Fibroblast of peridontal ligament (primary cell): ENCODE results near the gene UROC1.
"Not testable (repeated sequence)": the region's sequence is repeated elsewhere in the genome, so short reads cannot be mapped to it uniquely, and the experiment has no call there.

Experiments used
- DNase-seq: peaks from one replicate; pipeline ENCODE4 v3.0.0-alpha.2; 2010; ENCODE audit errors: extremely low read depth

Gene UROC1

DNA sequence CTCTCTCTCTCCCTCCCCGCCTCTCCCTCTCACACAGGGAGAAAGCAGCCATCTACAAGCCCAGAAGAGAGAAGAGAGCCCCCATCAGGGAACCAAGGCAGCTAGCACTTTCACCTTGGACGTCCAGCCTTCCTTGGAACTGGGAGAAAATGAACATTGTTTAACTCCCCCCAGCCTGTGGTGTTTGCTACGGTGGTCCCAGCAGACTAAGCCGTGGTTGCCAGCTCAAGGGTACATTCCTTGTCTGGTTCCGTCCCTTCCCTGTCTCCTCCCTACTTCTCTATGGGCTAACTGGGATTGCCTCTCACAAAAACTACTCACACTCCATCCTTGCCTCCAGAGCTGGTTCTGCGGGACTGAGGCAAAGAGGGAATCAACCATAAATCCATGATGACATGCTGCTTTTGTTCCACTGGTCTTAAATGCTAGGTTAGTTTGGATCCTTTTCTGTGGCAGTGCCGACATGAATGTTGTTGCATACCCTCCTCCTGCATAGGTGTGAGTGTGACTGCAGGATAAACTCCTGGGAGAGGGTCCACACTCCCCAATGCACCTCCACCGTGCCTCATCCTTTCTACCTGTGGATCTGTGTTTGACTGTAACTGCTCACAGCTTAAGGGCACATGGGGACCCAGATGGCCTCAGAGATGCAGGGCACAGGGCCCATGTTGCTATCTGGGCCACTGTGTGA is 29.1 kb upstream of the UROC1 start:
- no peak for DNase-seq

DNA sequence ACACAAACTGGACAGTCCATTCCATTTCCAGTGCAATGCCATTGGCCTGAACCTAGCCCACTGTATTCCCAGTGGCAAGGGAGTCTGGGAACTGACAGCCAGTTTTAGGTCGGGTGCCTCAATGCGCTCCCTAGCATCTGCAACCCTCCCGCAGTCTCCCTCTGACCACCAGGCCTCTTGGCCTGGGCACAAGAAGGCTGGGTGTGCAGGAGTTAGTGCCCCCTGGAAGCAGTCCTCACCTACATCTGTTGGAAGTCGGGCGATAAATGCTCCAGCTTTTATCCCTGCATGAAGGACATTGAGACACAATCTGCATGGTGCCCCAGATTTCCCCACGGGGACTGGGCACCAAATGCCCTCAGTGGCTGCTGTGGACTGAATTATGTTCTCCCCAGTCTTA is 28.4 kb upstream of the UROC1 start:
- DNase-seq, result no peak

DNA sequence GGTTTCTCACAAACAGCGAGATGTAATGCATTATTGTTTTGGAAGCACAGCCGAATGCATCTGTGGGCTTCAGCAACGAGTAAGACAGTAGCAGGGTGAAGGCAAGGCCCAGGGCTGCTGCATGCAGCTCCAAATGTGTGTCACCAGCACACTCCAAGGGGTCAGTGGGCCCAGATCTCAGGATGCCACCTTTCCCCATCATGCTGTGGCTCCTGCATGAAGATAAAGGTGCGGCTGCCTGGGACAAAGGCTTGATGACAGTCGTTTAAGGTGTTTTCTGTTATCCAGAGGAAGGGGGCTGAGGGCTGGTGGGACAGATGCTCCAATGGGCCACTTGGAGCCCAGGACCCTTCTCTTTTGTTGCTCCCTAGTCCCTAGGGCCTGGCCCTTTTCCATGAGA is 28.0 kb upstream of the UROC1 start:
- DNase-seq, result no peak

DNA sequence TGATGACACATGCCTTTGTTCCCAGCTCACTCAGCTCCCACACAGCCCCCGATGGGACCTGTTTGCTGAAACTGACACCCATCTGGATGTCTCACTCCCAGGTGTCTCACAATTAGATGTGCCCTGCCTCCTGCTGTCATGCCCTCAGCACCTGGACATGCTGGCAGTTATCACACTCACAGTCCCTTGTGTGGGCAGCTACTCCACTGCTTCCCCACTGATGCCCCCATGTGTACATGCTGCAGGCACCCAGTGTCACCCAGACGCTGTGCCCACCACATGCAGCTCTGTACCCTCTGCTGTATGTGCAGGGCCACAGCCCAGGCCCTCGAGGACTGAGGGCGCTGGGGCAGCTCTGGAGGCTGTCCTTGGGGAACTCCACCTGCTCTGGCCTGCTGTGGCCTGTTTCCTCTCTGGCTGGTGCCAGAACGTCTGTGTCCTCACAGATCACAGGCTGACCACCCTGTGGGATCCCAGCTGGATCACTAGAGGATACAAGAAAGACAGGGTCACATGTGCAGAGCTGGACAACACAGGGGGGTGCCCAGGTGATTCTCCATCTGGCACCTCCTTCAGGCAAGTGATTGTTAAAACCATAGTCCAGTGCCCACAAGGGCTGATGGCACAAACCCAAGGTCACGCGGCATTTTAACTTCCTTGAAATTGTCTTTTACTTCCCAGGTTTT is 27.2 kb upstream of the UROC1 start:
- DNase-seq, result no peak

DNA sequence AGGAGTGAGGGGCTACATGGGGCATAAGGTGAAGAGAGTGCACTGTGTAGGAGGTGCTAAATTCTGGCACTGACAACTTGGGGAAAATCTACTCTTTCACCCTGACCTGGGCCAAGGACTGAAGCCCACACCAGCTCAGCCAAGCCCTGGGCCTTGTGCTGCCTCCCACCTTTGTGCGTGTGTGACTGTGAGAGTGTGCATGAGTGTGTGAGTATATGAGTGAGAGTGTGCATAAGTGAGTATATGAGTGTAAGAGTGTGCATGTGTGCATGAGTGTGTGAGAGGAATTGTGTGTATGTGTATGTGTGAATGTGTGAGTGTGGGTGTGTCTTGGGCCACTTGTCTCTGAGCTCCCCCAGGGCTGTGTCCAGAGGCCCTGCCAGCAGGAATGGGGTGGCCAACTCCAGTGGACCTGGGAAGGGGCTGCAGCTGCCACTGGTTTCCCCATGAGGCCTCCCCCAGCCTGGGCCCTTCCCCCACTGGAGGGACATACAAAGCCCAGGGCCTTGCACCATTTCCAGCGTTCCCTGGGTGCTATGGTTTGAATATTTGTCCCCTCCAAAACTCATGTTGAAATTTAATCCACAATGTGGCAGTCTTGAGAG is 26.0 kb upstream of the UROC1 start:
- no peak for DNase-seq

DNA sequence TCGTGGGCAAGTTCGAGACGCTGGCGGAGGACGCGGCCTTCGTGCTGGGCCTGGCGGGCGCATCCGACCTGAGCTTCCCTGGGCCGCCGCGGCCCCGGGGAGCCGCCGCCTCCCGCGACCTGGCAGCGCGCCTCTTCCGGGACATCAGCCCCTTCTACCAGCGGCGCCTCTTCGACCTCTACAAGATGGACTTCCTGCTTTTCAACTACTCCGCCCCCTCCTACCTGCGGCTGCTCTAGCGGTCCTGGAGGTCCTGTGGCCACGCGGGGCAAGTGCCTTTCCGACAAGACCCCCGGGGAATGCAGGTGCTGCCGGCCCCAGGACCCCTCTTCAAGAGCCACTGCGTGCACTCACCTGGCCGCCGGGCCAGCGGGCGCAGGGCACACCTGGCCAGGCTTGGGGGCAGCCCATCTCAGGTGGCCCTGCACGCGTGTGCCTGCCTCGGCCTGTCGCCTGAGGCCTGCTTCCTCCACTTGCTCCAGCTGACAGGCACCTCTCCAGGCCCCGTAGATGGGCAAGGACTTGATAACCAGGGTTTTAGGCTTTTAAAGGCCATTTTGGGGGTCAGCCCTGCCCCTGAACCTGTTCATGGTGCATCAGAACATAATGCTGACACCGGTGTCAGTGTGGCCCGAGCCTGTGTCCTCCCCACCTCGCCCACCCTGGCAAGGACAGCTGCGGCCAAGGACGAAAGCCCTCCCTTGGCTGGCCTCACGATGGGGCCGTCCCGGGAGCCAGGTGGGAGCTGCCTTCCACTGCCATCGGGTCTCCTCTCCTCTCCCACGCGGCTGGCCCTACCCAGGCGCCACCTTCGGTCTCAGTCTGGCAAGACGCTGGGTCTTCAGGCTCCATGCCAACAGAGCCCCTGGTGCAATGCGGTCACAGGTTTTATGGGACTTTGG is 25.0 kb upstream of the UROC1 start:
- no peak for DNase-seq

DNA sequence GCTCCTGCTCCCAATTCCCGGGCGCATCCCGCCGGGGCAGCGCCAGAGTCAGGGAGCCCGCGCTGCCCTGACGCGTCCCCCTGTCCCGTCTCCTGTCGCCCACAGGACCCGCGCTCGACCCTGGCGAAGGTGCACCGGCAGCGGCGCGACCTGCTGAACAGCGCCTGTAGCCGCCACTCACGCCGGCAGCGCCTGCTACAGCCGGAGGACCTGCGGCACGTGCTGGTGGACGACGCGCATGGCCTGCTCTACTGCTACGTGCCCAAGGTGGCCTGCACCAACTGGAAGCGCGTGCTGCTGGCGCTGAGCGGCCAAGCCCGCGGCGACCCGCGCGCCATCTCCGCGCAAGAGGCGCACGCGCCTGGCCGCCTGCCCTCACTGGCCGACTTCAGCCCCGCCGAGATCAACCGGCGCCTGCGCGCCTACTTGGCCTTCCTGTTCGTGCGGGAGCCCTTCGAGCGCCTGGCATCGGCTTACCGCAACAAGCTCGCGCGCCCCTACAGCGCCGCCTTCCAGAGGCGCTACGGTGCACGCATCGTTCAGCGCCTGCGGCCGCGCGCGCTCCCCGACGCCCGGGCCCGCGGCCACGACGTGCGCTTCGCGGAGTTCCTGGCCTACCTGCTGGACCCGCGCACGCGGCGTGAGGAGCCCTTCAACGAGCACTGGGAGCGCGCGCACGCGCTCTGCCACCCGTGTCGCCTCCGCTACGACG is 24.2 kb upstream of the UROC1 start:
- no peak for DNase-seq

DNA sequence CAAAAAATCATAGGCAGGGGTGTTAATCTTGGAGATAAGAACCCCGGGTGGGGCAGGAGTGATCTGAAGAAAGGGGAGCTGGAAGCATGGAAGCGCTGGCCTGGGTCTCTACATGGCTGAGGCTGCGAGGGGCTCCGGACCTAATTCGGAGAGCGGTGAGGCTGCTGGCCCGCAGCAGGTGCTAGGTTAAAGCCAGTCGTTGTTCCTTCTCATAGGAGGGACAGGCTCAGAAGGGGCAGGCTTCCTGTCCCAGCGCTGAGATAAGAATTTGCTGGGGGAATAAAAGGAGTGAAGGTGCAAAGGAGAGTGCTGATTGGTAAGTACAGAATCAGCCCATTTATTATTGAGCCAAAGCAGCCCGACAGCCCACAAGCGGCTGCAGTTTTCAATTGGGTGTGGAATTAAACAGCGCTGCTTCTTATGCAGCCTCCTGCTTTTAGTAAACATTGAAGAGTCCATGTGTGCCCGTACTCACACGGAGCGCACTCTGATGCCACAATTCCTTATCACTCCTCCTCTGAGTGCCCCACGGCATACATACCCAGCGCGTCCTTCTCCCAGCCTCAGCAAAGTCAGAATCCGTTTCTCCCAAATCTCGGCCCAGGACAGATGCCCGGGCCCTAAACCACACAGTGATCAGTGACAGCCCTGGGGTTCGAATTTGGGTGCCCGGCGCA is 23.5 kb upstream of the UROC1 start:
- DNase-seq, result peak; percentile 9

DNA sequence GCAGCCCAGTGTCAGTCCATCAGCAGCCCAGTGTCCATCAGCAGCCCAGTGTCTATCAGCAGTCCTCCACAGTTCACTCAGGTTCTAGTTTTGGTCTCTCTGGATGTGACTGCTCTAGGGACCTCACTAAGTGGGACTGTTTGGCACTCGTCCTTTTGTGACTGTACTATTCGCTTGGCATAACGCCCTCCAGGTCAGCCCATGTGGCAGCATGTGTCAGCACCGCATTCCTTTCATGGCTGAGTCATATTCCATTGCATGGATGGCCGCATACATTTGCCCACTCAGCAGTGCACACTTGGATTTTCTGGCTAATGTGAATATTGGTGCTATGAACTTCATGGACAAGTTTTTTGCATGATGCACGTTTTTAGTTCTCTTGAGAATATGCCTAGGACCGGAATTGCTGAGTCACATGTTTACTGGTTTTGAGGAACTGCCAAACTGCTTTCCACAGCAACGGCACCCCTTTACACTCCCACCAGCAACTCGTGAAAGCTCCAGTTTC is 22.8 kb upstream of the UROC1 start:
- DNase-seq, result peak; percentile 95

DNA sequence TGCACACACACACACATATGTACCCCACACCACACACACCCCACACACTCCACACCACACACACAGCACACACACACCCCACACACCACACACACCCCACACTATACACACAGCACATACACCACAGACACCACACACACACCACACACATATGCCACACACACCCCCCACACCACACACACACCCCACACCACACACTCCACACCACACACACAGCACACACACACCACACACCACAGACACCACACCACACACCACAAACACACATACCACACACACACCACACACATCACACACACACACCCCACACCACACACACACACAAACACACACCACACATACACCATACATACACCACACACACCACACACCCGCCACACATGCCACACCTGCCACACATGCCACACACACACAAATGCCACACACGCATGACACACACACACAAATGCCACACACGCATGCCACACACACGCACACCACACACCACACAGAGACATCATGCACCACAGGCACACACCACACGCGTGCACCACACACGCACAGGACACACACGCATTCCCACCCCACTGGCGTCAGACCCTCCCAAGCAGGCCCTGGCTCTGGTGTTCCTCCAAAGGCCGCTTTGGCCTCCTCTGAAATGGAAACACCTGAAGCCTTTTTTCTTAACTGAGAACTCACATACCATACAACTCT is 22.1 kb upstream of the UROC1 start:
- DNase-seq, result no peak

DNA sequence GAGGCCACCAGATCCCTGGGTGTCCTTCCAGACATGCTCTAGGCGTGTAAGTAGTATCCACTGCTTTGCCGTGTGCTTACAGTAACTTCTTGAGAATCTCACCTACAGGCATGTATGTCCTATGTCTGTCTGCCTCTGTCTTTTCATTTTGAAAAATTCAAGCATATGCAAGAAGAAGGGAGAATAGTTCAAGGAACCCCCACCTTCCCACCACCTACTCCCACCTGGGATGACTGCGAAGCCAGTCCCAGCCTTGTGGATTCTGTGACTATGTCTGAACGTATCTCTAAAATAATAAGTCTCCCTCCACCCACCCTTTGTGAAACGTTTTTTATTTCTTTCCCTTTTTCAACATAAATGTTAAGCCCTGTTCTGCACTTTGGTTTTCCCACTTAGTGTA is 21.4 kb upstream of the UROC1 start:
- no peak for DNase-seq

DNA sequence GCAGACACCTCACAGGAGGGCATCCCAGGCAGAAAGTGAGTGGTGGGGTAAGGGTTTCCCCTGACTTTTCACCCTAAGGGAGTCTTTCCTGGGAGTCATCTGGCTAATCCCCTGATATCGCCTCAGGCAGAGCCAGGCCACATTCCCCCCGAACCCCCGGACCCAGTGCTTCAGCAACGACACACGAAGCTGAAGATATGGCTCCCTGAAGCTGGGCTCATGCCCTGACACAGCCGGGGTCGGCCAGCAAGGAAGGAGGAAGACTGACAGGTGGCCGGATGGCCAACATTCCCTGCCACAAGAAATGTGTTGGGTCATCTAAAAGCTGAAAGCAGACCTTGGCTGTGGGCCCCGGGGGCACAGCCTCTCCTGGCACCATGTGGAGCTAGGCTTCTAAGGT is 20.7 kb upstream of the UROC1 start:
- no peak for DNase-seq

DNA sequence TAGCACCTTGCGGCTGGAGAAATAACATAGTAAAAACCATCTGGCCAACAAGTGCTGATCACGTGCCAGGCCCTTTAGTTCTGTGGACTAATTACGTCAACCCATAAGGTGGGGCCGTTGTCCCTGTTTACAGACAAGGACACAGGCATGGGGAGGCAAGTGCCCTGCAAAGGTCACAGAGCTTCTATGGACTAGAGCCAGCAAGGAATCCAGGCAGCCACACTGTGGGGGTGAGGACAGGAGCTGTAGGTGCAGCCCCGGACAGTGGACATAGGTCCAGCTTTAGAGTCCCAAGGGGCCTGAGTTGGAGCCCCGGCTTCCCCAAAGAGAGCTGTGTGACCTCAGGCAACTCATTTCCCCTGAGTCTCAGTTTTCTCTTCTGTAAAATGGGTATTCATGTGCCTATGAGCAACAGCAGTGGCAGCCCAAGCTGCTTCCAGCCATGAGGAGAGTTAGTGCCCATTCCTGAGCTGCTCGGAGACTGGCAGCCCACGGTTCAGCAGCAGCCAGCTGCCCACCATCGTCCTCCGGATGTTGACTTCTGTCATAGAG is 20.2 kb upstream of the UROC1 start:
- no peak for DNase-seq

DNA sequence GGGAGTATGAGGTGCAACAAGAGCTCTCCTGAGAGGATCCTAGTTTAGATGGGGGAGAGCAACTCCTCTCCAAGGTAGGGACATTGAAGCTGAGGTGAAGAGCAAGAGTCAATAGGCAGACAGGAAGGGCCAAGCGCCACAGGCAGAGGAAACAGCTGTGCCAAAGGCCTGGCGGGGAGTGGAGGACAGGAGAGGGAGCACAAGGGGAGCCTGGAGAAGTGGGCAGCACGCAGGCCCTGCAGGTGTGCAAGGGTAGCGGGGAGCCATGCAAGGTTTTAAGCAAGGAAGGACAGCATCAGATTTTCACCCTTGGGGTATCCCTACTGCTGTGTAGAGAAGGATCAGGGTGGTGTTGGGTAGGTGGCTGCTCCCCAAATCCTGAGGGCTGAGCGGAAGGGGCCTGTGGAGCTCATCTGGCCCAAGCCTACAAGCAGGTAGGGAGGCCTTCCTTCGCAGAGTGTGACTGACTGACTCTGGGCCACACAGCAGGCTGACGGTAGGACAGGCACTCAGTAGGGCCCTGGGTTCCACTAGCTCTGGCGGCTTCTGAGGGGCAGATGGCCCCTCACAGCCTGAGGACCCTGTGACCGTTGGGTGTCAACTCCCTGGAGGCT is 19.6 kb upstream of the UROC1 start:
- DNase-seq, result no peak

DNA sequence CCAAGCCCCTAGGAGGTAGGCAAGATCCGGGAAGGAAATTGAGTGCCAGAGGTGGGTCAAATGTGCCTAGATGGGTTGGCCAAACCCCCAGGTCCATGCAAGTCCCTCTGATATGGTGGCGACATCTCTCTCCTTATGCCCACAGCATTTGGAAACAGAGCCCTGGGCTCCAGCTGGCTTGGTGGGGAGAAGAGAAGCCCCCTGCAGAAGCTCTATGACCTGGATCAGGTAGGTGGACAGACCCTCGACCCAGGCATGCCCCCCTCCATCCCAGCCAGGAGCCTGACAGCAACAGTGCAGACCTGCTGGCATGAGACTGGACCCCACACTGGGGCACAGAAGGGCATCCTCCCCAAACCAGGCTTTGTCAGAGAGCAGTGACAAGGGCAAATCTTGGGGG is 18.6 kb upstream of the UROC1 start:
- DNase-seq, result no peak

DNA sequence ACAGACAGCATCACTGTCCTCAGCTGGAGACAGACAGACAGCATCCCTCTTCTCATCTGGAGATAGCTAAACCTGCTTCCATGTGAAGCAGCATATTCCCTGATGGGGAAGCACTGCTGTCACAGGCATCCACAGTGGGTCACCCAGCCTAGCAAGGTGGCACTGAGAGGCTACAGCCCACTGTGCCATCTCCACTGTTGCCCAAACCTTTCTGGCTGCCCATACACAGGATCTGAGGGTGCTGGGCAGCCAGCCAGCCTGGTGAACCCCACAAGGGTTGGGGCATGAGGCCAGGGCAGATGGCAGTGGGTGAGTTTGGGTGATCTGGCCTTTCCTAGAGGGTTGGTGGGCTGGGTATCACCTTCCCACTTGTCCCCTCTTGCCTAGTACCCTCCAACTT is 18.1 kb upstream of the UROC1 start:
- DNase-seq, result no peak

DNA sequence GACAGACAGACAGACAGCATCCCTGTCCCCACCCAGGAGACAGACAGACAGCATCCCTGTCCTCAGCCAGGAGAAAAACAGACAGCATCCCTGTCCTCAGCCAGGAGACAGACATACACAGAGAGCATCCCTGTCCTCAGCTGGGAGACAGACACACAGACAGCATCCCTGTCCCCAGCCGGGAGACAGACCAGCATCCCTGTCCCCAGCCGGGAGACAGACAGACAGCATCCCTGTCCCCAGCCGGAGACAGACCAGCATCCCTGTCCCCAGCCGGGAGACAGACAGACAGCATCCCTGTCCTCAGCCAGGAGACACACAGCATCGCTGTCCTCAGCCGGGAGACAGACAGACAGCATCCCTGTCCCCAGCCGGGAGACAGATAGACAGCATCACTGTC is 17.1 kb upstream of the UROC1 start:
- DNase-seq, result not testable (repeated sequence)

DNA sequence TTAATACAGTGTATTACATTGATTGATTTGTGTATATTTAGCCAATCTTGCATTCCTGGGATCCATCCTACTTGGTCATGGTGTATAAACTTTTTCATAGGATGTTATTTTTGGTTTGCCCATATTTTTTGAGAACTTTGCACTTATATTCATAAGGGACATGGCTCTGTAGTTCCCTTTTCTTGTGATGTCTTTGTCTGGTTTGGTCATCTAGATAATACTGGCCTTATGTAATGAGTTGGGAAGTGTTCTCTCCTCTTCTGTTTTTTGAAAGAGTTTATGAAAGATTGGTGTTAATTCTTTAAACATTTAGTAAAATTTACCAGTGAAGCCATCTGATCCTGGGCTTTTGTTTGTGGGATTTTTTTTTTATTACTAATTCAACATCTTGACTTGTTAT is 15.9 kb upstream of the UROC1 start:
- DNase-seq, result no peak

DNA sequence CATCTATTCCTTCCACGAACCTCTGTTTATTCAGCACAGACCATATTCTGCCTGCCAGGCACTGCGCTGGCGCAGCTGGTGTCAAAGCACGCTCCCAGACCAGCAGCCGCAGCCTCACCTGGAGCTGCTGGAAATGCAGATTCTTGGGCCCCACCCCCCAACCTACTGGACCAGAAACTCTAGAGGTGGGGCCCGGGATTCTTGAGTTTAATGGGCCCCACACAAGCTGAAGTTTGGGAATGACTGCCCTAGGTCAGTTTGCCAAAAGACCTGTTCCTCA is 13.4 kb upstream of the UROC1 start:
- no peak for DNase-seq
